HG03442 (cell line): ENCODE data around the gene SHISA6.

Experiments used
- ATAC-seq: cut with Tn5 transposase; IDR thresholded peaks from one replicate; pipeline ENCODE4 v1.9.1; 2021; ENCODE audit warnings: mild to moderate bottlenecking, moderate library complexity; ENCODE audit not compliant: unreplicated experiment

SHISA6 gene

DNA sequence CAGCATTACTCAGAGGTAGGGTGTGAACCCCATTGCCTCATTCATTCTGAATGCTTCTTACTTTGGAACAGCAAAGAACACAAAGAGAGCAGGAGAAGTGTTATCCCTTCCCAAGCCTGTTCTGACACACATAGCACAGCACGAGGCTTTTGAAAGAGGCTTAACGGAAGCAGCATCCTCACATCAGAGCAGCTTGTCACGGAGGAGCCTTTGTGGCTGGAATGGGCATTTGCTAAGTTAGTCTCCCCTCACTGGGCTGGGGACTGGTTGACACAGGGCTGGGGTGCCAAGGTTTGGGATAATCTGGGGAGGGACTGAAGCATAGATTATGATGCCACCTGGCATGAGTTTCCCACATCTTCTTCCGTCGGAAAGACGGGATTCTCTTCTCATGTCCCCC is 189.7 kb downstream of the SHISA6 start:
- ATAC-seq = no peak

DNA sequence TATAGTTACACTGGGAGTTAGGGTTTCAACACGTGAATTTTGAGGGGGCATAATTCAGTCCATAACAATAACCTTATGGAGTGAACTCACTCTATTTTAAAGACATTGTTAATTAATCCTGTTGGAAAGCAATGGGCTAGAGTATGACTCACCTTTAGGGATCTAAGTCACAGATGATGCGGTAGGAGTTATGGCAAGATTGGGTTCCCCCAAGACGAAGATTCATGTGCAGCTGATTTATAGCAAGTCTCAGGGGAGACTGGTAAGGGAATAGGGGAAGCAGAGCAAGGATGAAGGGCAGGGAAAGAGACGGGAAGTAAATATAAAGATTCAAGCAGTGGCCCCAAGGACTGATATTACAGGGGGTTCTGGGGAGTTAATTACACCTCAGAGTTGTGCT is 197.7 kb downstream of the SHISA6 start:
- ATAC-seq = no peak

DNA sequence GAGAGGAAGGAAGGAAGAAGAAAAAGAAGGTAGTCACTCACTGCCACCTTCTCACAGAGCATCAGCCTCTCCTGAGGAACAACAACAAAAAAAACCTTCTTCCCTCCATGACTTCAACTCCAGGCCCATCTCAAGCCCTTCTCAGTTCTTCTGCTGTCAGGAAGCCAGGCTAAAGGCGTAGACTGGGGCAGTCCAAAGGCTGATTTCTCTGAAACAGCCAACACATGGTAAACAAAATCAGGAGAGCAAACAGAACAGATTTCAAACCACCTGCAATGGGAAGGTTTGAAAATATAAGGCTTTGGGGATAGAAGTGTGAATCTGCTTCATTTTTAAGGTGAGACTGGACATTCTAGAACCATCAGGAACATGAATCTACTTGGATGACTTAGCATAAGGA is 200.0 kb downstream of the SHISA6 start:
- ATAC-seq = no peak

DNA sequence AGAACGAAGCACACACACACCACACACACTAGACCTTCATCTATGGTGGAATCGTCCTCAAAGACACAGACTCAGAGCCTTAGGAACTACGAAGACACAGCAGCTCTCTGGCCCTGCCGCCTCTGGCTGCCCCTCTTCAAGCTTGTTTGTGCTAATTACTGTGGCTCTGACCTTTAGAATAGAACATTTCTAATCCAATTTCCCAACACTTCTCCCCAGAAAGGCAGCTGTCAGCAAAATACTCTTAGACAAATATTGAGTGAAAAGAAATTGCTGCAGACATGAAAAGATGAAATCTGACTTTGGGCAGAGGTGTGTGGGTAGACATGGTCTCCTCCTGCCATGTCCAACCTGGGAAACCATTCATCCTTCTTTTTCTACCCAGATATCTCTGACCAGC is 205.3 kb downstream of the SHISA6 start:
- no peak for ATAC-seq

DNA sequence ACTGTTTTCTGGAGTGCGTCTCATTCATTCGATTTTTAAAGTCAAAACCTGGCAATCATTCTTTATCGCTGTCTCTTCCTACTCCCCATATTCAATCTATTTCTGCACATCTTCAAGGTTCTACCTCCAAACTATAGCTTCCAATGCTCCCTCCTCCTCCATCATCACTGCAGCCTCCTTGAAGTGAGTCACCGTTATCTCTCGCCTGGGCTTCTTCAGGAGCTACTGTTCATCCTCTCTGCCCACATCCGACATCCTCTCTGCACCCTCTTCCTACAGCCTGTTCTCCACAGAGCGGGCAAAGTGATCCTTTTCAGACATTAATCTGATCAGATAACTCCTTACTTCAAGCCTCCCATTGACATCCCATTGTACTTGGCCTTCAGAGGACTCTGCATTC is 213.1 kb downstream of the SHISA6 start:
- ATAC-seq = no peak

DNA sequence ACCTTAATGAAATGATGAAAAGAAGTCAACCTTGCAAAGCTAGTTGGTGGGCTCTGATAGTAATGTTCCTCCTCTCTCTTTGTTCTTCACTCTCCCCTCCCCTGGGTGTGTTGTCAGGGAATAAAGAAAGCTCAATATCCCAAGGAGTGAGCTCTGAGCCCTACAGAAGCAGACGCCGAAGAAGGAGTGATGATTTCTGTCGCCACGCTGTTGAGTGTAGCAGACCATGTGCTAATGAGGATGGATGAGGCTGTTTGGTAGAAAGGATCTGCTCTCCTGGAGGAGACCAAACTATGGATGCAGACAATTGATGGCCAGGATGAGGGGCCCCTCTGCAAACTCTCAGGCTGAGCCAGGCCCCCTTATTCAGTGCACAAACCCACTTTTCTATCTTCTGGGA is 217.3 kb downstream of the SHISA6 start:
- ATAC-seq = no peak

DNA sequence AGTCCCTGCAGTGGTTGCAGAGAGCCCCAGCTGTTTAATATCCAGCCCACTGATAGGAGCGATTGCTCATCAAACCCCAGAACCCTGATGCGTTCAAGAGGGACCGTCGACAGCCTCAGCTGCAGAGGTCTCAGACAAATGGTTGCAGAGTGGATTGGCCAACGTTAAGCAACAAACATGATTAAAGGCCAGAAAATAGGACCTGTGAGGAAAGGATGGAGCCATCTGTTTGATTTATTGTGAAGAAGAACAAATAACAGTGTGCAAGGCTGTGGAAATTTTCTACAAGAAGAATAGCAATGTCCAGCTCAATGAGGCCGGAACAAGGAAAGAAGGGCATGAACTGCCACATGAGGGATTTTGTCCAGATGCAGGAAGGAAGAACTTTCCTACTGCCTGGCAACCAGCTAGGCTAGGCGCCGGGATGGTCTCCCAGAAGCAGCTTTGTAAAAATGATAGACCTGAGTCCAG is 218.9 kb downstream of the SHISA6 start:
- no peak for ATAC-seq

DNA sequence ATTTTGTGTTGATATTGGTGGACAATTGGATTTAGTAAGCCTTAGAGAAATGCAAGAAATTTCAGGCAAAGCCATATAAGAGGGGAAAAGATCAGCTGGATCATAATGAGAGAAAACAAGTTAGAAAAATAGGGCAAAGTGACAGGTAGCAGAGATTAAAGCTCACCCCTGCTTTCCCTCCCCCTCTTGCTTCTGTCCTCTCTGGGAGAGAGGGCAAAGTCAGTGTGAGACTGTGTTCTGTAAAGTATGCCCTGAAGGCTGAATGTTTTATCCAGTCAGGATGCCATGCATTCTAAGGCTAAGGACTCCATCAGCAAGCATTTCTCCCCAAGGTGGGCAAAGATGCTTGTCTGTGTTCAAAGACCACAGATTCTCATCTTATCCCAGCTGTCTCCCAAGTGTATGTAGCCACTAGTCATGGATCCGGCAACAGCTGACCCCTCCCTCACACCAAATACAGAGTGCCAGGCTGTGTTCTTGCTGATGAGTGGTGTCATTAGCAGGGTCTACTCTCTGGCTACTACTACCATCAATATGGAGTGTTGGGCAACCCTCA is 221.1 kb downstream of the SHISA6 start:
- ATAC-seq = no peak

DNA sequence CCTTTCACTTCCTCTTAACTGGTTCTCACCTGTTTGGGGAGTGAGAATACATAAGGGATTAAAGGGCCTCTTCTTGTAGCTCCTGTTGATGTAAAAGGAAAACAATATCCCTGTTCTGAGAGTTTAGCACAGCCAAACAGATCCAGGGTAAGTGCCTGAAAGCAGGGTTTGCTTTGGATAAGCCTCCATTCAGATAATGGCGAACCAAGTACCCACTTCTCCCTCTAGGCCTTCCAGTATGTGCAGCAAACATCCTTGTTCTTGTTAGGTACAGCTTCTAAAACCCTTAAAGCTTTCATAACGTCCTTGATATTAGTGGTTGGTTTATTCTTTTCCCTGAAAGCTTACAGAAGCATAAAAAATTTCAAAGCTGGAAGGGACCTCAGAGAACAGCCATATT is 226.6 kb downstream of the SHISA6 start:
- no peak for ATAC-seq

DNA sequence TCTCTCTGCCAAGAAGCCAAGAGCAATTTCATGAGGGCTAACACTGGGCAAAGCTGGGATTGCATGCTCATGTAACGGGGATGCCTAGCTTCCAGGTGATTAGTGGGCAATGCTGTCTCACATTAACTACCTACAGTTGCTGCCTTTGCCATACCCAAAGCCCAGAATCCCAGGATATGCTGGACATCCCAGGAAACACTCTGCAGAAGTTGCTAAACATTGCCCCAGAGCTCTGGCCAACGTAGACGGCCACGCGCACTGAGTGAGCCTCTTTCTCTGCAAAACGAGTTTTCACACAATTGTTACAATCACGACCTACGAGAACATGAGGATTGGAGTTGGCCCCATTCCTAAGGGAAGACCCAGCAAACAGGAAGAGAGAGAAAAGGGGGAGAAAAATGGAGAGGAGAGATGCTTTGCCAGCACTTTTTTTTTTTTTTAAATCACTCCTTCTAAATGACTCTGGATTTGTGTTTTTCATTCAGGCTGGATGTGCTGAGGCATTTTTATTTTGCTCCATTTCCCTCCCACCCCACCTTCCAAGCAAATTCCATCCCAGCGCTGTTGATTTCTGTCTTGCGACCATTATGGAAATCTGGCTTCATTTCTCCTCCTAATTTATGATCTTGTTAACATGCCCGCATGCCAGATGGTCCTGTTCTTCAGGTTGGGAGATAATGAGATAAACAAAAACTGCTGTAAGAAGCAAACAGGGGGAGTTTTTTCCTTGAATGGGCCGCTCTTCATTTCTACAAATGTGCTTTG is 244.5 kb downstream of the SHISA6 start:
- no peak for ATAC-seq

DNA sequence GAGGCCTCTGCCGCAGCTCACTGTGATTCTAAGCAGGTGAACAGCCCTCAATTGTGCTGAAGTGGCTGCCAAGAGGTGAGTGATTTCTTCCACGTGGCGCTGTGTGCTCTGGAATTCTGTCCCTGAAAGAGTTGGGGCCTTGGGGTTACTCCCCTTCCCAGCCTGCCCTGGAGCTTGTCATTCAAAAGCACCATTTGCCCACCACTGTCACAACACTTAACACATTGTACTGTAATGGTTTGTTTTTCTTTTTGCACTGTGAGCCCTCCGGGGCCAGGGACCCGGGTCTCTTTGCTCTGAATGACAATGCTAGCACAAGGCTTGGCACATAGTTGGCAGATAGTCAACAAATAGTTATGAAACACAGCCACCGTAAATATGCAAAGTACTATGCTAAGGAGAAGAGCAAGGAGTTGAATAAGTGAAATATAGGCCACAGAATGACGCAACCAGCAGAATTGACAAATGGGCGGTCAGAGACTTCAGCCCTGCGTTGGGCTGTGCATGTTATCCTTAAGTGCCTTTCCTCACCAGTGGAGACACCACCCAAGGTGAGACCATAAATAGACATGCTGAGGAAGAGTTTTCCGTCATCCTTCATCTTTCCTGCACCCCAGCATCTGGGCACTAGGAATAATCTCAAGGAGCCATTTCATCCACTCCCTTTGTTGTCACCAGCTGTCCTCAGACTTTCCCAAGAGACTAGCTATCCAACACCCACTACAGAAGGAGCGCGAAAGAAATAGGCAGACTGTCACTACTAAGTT is 245.3 kb downstream of the SHISA6 start:
- ATAC-seq = no peak

DNA sequence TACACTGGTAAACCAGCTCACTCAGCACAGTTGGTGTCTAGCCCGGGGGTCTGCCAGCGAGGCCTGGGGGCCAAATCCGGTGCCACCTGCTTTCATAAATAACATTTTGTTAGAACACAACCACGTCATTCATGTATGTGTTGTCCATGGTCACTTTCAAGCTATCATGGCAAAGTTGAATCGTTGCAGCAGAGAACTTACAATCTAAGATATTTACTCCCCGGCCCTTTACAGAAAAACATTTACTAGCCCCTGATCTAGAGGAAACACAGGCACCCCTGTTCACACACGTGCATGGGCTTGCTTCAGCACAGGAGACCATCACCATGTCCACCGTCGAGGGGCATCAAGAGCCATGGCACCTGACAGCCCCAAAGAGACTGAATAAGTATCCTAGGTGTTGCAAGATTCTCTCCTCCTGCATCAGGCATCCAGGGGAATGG is 245.9 kb downstream of the SHISA6 start:
- no peak for ATAC-seq

DNA sequence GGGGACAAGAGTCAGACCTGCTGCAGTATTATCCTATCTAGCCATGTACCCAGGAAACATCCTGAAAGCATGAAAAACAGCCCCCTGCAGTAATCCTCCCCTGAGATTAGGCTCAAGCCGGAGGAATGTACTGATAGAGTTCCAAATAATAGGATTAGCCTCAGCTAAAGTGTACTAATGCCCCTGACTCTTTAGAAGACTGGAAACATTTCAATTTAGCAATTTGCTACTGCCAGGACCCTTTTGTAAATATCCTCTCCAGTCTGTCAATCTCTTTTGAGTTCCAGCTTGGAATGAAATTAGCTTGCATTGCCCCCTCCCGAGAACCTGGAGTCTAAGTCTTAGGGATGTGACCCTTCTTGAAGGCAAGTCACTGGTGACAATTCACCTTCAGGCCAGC is 246.5 kb downstream of the SHISA6 start:
- ATAC-seq = no peak

DNA sequence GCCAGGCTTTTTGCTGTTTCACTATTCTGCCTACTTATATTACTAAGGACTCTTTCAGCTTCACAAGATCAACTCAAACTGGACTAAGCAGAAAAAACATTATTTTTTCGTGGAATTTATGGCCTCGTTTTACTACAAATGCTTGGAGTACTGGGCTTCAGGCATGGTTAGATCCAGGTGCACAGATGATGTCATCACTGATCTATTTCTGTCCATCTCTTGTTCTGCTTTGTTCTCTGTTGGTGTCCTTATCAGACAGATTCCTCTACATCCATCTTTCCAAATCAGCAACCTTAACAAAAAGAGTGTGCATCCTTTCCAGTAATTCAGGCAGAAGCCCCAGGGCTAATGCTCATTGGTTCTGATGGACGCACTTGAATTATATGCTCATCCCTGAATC is 247.4 kb downstream of the SHISA6 start:
- no peak for ATAC-seq

DNA sequence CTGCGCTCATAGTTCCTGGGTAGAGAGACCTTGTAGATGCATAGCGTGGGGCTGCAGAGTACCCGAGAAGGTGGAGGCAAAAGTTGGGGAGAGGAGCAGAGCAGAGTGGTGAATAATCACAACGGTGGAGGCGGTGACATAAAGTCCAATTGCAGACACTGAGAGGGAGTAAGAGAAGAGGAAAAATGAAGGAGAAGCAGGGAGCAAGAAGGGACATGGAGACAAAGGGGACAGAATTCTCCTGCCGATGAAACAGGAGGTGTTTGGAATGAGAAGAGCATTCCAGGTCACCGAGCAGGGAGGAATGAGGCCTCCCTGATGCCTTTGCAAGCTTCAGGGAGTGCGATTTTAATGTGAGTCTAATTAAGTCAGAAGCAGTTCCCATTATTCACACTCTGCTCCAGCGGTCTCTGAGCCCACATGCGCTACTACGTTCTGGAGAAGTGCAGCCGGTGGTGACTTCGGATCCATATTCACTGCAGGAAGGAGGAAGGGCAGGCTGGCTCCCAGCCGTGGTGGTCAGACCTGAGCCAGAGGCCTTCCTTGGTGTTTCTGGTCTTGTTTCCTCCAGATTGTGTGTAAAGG is 249.2 kb downstream of the SHISA6 start:
- ATAC-seq = no peak

DNA sequence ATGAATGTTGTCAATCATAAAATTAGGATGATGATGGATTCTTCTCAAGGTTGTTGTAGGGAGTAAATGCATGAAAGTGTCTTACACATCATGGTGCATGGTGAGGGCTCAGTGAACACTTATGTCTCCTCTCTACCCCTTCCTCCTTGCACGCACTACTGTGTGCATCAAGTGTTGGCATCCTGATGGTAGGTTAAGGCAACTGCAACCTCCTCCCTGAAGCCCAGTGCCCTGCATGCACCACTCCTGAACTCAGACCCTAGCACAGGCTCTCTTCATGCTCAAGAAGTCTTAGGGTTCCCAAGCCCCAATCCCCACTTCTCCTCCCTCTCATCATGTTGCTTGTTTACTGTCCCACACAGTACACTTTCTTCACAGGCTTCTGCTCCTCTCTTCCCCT is 251.5 kb downstream of the SHISA6 start:
- no peak for ATAC-seq

DNA sequence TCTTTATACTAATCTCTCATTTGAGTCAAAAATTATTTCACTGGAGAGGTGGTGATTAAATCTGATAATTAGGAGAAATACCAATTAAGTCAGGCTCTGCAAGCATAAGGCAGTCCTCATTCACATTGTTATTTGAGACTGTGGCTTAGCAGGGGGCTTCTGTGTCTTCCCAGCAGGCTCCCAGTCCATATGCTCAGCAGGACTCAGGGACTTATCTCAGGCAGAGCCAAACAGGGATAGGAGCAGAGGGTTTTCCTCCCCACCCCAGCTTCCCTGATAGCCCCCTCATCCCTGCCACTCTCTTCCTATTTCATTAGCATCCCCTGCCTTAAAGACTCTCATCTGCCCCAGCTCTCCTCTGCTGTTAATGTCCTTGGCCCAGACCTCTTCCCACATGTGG is 252.9 kb downstream of the SHISA6 start:
- ATAC-seq = no peak

DNA sequence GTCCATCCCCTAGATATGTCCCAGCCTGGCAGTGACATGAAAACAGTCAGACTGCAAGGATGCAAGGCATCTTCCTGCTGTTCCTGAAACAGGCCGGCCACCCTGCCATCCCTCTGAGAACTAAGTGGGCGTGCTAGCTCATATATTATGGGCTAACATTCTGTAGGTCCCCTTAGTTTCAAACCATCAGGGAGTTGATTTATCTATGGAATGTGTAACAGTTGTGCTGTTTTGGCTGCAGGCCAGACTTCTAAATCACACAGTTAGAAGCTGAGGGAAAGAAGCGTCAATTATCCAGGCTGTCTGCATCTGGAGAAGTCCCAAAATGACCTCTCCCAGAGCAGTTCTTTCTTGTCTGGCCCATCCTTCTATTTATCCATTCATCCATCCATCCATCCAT is 254.6 kb downstream of the SHISA6 start:
- ATAC-seq = no peak

DNA sequence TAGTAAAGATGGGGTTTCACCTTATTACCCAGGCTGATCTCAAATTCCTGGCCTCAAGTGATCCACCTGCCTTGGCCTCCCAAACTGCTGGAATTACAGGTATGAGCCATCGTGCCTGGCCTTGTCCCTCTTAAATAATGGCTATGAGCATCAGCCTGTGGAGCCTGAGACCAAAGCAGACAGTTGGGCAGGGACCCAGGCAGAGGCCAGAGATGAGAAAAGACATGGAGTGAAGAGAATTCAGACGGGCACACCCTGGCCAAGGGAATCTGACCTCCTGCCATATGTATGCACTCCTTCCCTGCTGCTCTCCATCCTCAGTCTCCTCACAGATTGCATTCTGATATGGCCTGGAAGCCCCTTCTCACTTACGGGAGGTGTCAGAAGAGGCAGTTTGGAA is 258.9 kb downstream of the SHISA6 start:
- no peak for ATAC-seq

DNA sequence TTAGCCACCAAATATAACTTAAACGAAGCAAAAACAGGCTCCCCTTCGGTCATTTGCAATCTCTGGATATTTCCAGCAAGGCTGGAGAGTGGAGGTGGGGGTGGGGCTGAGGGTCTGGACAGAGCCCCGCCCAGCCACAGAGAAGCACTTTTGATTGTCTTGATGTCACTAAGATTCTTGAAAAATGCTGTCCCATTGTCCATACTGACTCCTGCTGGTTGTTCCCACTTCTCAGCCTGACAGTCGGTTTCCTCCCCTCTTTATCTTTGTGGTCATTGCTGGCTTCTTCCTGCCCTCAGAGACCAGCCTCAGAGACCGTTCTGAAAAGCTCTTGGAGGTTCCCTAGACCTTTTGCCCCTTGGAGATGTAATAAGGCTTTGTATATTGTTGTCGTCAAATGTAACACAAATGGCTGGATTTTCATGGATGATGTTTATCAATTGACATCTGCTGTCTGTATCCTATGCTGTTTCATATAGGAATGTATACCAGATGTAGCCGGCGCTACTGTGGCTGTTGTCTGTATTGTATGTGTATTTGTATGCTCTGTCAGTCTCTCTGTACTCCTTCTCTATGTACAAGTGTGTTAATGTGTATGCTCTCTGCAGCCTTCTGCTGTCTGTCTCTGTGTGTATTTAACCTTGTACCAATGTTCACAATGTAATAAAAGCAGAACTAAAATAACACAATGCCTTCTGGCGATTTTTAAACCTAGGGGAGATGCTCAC is 262.5 kb downstream of the SHISA6 start:
- no peak for ATAC-seq

DNA sequence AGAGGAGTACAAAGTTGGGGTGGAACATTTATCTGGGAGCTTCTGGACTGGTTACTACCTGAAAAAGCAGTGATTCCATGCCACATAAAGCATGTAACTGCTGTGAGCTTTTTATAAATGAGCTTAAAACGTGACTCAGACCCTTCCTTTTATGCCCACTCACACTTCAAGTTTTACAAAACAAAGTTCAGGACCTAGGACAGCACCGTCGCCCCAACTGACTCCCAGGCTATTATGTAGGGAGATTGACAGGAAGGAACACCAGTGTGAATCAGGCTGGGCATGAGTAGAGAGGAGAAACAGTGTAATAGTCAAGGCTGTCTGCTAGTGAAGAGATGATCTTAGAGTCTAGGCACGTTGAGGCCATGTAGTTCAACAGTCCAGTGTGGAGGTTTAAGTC is 265.6 kb downstream of the SHISA6 start:
- ATAC-seq = no peak
